NAMALWA (cell line): ENCODE measurements around the gene NKAIN2.

Source experiments
- DNase-seq: peaks from one replicate; pipeline ENCODE4 v3.0.0-alpha.2; 2015; ENCODE audit warnings: low spot score

NKAIN2 gene

GRCh38 chr6:123808556-123808955 lies 4.9 kb downstream of the NKAIN2 start:
- DNase-seq, result no peak

DNA sequence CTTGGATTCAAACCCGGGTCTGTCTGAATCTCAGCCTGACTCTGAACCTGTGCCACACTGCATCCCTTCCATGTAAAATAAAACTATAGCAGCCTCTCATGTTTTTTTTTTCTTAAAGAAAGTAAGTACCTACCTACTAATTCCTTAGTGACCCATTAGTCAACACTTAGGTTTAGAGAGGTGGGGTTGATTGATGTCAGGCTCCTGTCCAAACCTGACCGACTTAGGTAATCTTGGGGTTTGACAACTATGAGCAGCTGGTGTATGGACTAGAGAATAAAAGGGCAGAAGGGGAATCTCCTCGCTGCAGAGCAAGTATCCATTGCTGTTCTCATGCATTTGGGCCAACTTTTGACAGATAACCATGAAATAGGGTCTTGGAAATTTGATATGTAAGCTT lies 6.5 kb downstream of the NKAIN2 start:
- DNase-seq, result no peak

- DNase-seq, result no peak
Measured at GRCh38 chr6:123810948-123811347, 7.3 kb downstream of the NKAIN2 start.

DNA sequence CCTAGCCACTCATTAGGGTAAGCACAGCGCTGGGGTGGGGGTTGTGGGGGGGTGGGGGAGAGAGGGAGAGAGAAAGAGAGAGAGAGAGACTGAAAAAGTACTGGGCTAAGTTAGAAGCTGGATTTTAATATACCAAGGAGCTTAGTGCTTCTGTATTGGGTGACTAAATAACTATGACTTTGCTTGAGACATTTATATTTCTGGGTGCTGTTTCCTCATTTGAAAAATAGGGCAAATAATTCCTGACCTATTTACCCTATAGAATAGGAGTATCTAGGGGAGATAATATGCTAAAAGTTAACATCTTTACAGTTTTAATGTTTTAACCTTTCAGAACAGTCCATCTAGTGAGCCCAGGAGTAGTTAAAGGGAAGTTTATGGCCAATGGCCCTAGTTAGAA lies 7.7 kb downstream of the NKAIN2 start:
- DNase-seq, result no peak

- DNase-seq, result no peak
Measured at GRCh38 chr6:123812621-123813020, 9.0 kb downstream of the NKAIN2 start.

- DNase-seq, result no peak
Measured at GRCh38 chr6:123821112-123821511, 17.4 kb downstream of the NKAIN2 start.

GRCh38 chr6:123829302-123829953 lies 25.8 kb downstream of the NKAIN2 start:
- DNase-seq, result no peak

- no peak for DNase-seq
Measured at GRCh38 chr6:123830120-123830519, 26.5 kb downstream of the NKAIN2 start.

GRCh38 chr6:123838505-123839234 lies 35.0 kb downstream of the NKAIN2 start:
- no peak for DNase-seq

GRCh38 chr6:123841067-123841896 lies 37.6 kb downstream of the NKAIN2 start:
- DNase-seq, result no peak

GRCh38 chr6:123844011-123844410 lies 40.3 kb downstream of the NKAIN2 start:
- DNase-seq, result no peak

- no peak for DNase-seq
Measured at GRCh38 chr6:123848347-123848746, 44.7 kb downstream of the NKAIN2 start.

DNA sequence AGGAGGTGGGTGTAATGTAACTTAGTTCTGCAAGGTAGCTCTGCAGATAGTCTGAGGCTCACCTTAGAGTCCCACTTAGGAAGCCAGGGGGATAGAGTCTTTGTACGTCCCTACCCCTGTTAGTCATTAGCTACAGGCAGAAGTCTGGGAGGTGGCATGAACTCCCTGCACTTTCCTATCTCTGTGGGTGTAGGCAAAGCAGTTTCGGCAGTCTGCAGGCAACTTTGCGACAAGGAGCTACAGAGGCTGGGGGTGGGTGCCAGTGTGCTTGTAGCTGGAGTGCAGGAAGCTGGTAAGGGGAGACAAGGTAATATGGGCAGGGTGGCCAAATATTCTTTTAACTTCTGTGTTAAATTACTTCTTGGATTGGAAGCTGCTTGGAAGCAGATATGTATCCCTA lies 45.7 kb downstream of the NKAIN2 start:
- DNase-seq, result no peak

DNA sequence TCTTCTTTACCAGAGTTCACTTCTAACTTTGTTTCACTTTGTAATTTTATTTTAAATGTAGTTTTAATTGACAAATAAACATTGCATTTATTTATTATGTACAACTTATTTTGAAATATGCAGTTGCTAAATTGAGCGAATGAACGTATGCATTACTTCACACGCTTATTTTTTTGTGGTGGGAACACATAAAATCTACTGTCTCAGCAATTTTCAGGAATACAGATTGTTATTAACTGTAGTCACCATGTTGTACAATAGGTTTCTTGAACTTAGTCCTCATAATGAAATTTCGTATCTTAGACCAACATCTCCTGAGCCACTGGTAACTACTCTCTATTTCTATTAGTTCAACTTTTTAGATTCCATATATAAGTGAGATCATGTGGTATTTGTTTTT lies 46.9 kb downstream of the NKAIN2 start:
- DNase-seq, result no peak

GRCh38 chr6:123854201-123854600 lies 50.5 kb downstream of the NKAIN2 start:
- no peak for DNase-seq

DNA sequence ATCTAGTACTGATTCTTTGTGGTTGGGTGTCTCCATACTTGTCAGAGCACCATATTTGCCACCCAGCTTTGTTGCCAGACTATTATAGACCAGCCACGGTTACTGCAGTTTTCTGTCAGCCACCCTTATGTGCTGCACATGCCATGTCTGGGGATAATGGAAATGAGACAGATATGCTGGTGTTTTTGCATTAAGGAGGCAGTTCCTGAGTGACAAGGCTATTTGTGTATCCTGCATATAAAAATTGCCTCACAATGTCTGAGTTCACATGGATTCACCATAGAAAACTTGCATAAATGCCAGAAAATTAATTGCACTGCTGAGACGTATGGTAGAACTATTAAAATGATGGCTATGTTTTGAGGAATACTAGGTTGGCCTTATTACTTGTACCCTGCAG lies 51.8 kb downstream of the NKAIN2 start:
- no peak for DNase-seq

DNA sequence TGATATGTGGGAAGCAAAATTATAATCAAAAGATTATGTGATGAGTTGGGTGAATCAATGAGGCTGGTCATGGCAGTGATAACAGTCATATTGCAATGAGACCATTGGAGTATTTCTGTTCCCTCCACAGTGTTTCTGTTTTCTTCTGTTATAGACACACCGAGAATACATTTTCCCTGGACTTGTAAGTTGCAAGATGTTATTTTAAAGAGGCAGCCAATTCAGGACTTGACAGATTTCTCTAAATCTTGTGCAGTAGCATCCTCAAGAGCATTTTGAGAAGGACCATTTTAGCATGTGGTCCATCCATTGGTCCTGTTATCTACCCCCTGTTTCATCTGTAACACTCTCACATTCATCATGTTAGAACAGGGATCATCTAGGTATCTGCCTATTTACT lies 55.6 kb downstream of the NKAIN2 start:
- DNase-seq, result no peak

- no peak for DNase-seq
Measured at GRCh38 chr6:123869334-123869733, 65.7 kb downstream of the NKAIN2 start.

DNA sequence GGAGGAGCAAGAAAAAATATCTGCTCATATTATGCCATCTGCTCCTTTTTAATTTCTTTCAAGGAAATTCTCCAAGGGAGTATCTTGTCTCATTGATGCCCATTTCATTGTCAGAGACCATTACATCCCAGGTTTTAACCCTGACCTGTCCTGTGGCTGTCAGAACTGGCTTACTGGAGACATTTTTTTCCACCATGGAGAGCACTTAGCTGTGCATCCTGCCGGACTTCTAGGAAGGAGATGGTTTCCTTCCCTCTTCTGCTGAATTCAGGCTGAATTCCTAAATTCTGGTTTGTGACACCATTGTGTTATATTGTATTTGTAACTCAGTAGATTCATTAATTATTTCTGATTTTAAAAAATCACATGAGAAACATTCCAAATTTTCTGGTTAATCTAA lies 70.3 kb downstream of the NKAIN2 start:
- DNase-seq, result no peak

GRCh38 chr6:123875784-123876183 lies 72.1 kb downstream of the NKAIN2 start:
- DNase-seq, result no peak

- no peak for DNase-seq
Measured at GRCh38 chr6:123879749-123880148, 76.1 kb downstream of the NKAIN2 start.

DNA sequence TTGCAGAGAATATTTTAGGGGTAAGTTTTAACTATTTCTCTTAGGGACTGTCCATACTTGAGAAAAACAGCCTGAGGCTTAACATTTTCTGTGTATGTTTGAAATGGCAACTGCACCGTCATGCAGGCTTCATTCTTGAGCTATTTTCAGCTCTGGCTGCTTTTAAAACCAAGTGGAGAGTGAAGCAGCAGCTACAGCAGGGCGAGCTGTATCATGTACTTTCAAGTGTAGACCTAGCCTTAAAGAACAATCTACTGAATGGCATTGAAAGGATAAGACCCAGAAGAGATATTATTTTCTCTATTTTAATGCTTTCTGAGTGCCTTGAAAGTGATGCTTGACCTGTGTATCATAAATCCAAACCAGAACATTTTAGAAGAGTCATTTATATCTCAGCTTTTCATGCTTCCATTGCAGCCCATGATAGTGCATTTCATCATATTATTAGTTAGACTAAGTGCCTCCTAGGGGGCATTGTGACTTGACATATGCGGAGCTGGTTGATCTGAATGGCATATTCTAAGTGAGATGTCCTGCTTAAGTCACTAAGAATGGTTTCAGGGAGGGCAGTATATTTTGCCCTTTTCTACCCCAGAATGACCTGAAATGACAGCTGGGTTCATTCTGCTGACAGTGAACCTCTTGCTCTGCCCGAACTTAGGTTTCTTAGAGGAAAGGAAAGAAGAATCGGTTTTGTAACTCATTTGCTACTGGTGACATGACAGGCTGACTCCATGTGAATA lies 85.3 kb downstream of the NKAIN2 start:
- no peak for DNase-seq
